GM23248 (cell line): ENCODE data around the gene FUNDC2.

Experiments
- EZH2 ChIP-seq: fragments of 200-600 bp; sonication (generic); IDR thresholded peaks from 2 replicates; pipeline ENCODE4 v1.6.1; 2018; ENCODE audit warnings: antibody characterized with exemption, mild to moderate bottlenecking; ENCODE audit not compliant: insufficient read depth, poor library complexity, severe bottlenecking
- EZH2phosphoT487 ChIP-seq: fragments of 200-600 bp; sonication (generic); IDR thresholded peaks from 2 replicates; pipeline ENCODE4 v1.6.1; 2018; ENCODE audit warnings: antibody characterized with exemption, moderate library complexity, mild to moderate bottlenecking, low read depth; ENCODE audit not compliant: insufficient read depth

GRCh38 chrX:154991039-154991438 is 35.6 kb upstream of the FUNDC2 start:
- TF ChIP-seq EZH2 (no peak), EZH2phosphoT487 (no peak)
